K562 (cell line): ENCODE results near the gene C11orf65. TPM values are rescaled to one million over a fixed set of nuclear protein-coding genes. Genes with fewer than 3 reads are reported as not detected.

Experiments used
- BRD9 ChIP-seq: fragments of 450-650 bp; IDR thresholded peaks from 2 replicates; pipeline ENCODE4 v1.6.1; 2018; ENCODE audit warnings: low read depth; ENCODE audit not compliant: partially characterized antibody
- CSDE1 ChIP-seq, 2 experiments: fragments of 450-650 bp; IDR thresholded peaks; 2 replicates each; pipeline ENCODE4 v1.6.1; 2016; ENCODE audit warnings: mild to moderate bottlenecking in 1 of 2
- EP400 ChIP-seq: fragments of 450-650 bp; IDR thresholded peaks from 2 replicates; pipeline ENCODE4 v1.6.1; 2017; ENCODE audit warnings: antibody characterized with exemption, mild to moderate bottlenecking, moderate library complexity
- ESRRA ChIP-seq: fragments of 450-650 bp; IDR thresholded peaks from 2 replicates; pipeline ENCODE4 v1.6.1; 2014; ENCODE audit warnings: low read depth, mild to moderate bottlenecking, moderate library complexity, borderline replicate concordance
- FOXO4 ChIP-seq: fragments of 450-650 bp; formaldehyde crosslinking; IDR thresholded peaks from 2 replicates; pipeline ENCODE4 v1.4.0; 2020; ENCODE audit warnings: mild to moderate bottlenecking, moderate library complexity
- MNT ChIP-seq, 2 experiments: fragments of 450-650 bp; conservative IDR thresholded peaks; 2 replicates each; pipeline ENCODE4 v1.6.1; 2017; ENCODE audit warnings: mild to moderate bottlenecking in 2 of 2, moderate library complexity in 2 of 2
- OTX1 ChIP-seq: fragments of 450-650 bp; formaldehyde crosslinking; IDR thresholded peaks from 2 replicates; pipeline ENCODE4 v1.4.0; 2022; ENCODE audit warnings: mild to moderate bottlenecking
- TBL1XR1 ChIP-seq, 2 experiments: IDR thresholded peaks; 2 replicates each; pipeline ENCODE4 v1.6.1; 2012; ENCODE audit warnings: improper control_type of control experiment in 2 of 2, low read length in 2 of 2, mild to moderate bottlenecking in 1 of 2
- THAP12 ChIP-seq: fragments of 250-450 bp; sonication (Bioruptor Pico); IDR thresholded peaks from 2 replicates; pipeline ENCODE4 v1.9.0; 2021; ENCODE audit warnings: mild to moderate bottlenecking, inconsistent platforms
- UBTF ChIP-seq, 2 experiments: IDR thresholded peaks; 2 replicates each; pipeline ENCODE4 v1.6.1; 2012; ENCODE audit warnings: improper control_type of control experiment in 2 of 2, low read depth in 2 of 2, low read length in 2 of 2, borderline replicate concordance in 1 of 2
- ZBTB7A ChIP-seq: IDR thresholded peaks from 2 replicates; pipeline ENCODE4 v1.6.1; 2011; ENCODE audit warnings: low read depth, mild to moderate bottlenecking, low read length, moderate library complexity, borderline replicate concordance; ENCODE audit not compliant: control insufficient read depth
- ZFP1 ChIP-seq: fragments of 450-650 bp; formaldehyde crosslinking; IDR thresholded peaks from 2 replicates; pipeline ENCODE4 v1.4.0; 2020; ENCODE audit warnings: mild to moderate bottlenecking, mixed read lengths
- ZNF124 ChIP-seq: sonication (generic); formaldehyde crosslinking; IDR thresholded peaks from 2 replicates; pipeline ENCODE4 v1.8.1; 2022; ENCODE audit warnings: missing genetic modification reagents
- ZNF280B ChIP-seq: fragments of 250-450 bp; sonication (Bioruptor Pico); IDR thresholded peaks from 2 replicates; pipeline ENCODE4 v1.5.1; 2021; ENCODE audit warnings: mild to moderate bottlenecking
- ZNF830 ChIP-seq: fragments of 250-450 bp; sonication (Bioruptor Pico); IDR thresholded peaks from 2 replicates; pipeline ENCODE4 v1.5.0; 2021; ENCODE audit warnings: mild to moderate bottlenecking
- polyA plus RNA-seq, 8 experiments: library from polyadenylated mRNA; depleted of rRNA in 4 of 8; stranded (reverse) in 5 of 8; unstranded in 3 of 8; fragments of >200 nt; fragmentation: Nextera tagmentation in 2 of 8; fragmentation: Illumina TruSeq in 1 of 8; extraction: Ambion mirVana in 2 of 8; extraction: Trizol in 1 of 8; gene quantifications; 2 replicates each; pipeline versions ENCODE4 v1.2.1 to v1.2.3, GENCODE V29; 2011 to 2014; ENCODE audit warnings: inconsistent platforms in 1 of 8, missing spikeins in 1 of 8
- total RNA-seq, 7 experiments: library from RNA; depleted of rRNA in 6 of 7; stranded (reverse); fragments of >200 nt in 6 of 7; fragmentation: Illumina TruSeq in 2 of 7; extraction: Trizol in 2 of 7; gene quantifications; 2 replicates each; pipeline versions ENCODE4 v1.2.1 to v1.2.3, GENCODE V29; 2011 to 2021; ENCODE audit warnings: low replicate concordance in 1 of 7

The C11orf65 gene
- total and polyA plus RNA-seq, 9 of the 15 experiments (the other 6 are each of a cell fraction or from before 2014, with no cell fraction given) = 1.0 to 2.1 (median 1.2) TPM

- TF ChIP-seq FOXO4 (CRISPR knock-in tag) (no peak), ZNF830 (no peak), ZFP1 (CRISPR knock-in tag) (no peak), CSDE1 (IDR thresholded peaks at IDR 0.05) (0 out of 4 replicates have a peak, but pooled peaks of 1 of the 2 experiments have one; percentile 40), MNT (conservative IDR thresholded peaks at IDR 0.05) (peak; percentile 48 to 69), TBL1XR1 (IDR thresholded peaks at IDR 0.05; ENCODE audit: low read length in 2 of 2) (0 out of 4 replicates have a peak, but pooled peaks of 1 of the 2 experiments have one; percentile 40), ZBTB7A (no peak), EP400 (peak; percentile 82), ZNF280B (CRISPR knock-in tag) (no peak), ESRRA (peak; percentile 54), BRD9 (peak; percentile 28), OTX1 (0 out of 2 replicates have a peak, but pooled peaks have one; percentile 3), ZNF124 (CRISPR knock-in tag) (no peak), THAP12 (peak; percentile 86; the same call in 1 of the 2 replicates), UBTF (IDR thresholded peaks at IDR 0.05; ENCODE audit: borderline replicate concordance in 1 of 2, low read depth in 2 of 2, low read length in 2 of 2) (no peak)
Measured at GRCh38 chr11:108467091-108467823, at the start of gene C11orf65 (continued).
